Measurements from ENCODE around the gene FAAH.
"Not testable (repeated sequence)": the region's sequence is repeated elsewhere in the genome, so short reads cannot be mapped to it uniquely, and the experiment has no call there.

FAAH gene

GRCh38 chr1:46394108-46394871 lies at the start of gene FAAH:
Gene FAAH, plus strand, starts transcription at chr1:46394317. Its CDS starts 32 bp downstream, at chr1:46394349.
- H3K27me3 ChIP-seq (replicated peaks; ENCODE audit: control insufficient read depth, insufficient read depth, low read length): no peaks in the 10 kb centered on the region
- no peak within 1 kb of the TSS for H3K4me3 ChIP-seq (replicated peaks; ENCODE audit: low read depth, low read length)
- no peak for DNase-seq (ENCODE audit: extremely low read depth, insufficient read length)
- no peak for TF ChIP-seq CTCF (IDR thresholded peaks at IDR 0.05; ENCODE audit: insufficient read depth, low read length, poor library complexity, severe bottlenecking)
- H3K36me3 ChIP-seq (ENCODE audit: control insufficient read depth, insufficient read depth, low read length): no peaks in the 10 kb centered on the region

- no peaks in the 10 kb centered on the region for H3K27me3 ChIP-seq (replicated peaks; ENCODE audit: control insufficient read depth, insufficient read depth, low read length)
- no peak for DNase-seq (ENCODE audit: extremely low read depth, insufficient read length)
- H3K36me3 ChIP-seq (ENCODE audit: control insufficient read depth, insufficient read depth, low read length): peaks cover 15% of the 10 kb centered on the region
Measured at GRCh38 chr1:46344481-46344880, 49.6 kb upstream of the FAAH start.

GRCh38 chr1:46345281-46345680 lies 48.8 kb upstream of the FAAH start:
- Histone ChIP-seq H3K4me3 (replicated peaks; ENCODE audit: low read depth, low read length) (no peak overlapping the region), H3K27me3 (replicated peaks; ENCODE audit: control insufficient read depth, insufficient read depth, low read length) (no peaks in the 10 kb centered on the region), H3K36me3 (ENCODE audit: control insufficient read depth, insufficient read depth, low read length) (peaks cover 17% of the 10 kb centered on the region)
- no peak for TF ChIP-seq CTCF (IDR thresholded peaks at IDR 0.05; ENCODE audit: insufficient read depth, low read length, poor library complexity, severe bottlenecking)
- no peak for DNase-seq (ENCODE audit: extremely low read depth, insufficient read length)

More at GRCh38 chr1:46344481-46344880, 49.6 kb upstream of the FAAH start:
- TF ChIP-seq CTCF (IDR thresholded peaks at IDR 0.05; ENCODE audit: insufficient read depth, low read length, poor library complexity, severe bottlenecking): no peak
- no peak overlapping the region for H3K4me3 ChIP-seq (replicated peaks; ENCODE audit: low read depth, low read length)

GRCh38 chr1:46352363-46352762 lies 41.8 kb upstream of the FAAH start:
- no peak for DNase-seq (ENCODE audit: extremely low read depth, insufficient read length)
- peaks cover 21% of the 10 kb centered on the region for H3K36me3 ChIP-seq (ENCODE audit: control insufficient read depth, insufficient read depth, low read length)
- H3K4me3 ChIP-seq (replicated peaks; ENCODE audit: low read depth, low read length): no peak overlapping the region
- H3K27me3 ChIP-seq (replicated peaks; ENCODE audit: control insufficient read depth, insufficient read depth, low read length): no peaks in the 10 kb centered on the region
- TF ChIP-seq CTCF (IDR thresholded peaks at IDR 0.05; ENCODE audit: insufficient read depth, low read length, poor library complexity, severe bottlenecking): no peak

- H3K36me3 ChIP-seq (ENCODE audit: control insufficient read depth, insufficient read depth, low read length): peaks cover 18% of the 10 kb centered on the region
- not testable (repeated sequence) for H3K27me3 ChIP-seq (replicated peaks; ENCODE audit: control insufficient read depth, insufficient read depth, low read length); DNase-seq (ENCODE audit: extremely low read depth, insufficient read length); H3K4me3 ChIP-seq (replicated peaks; ENCODE audit: low read depth, low read length)
Measured at GRCh38 chr1:46355920-46356319, 38.2 kb upstream of the FAAH start.

GRCh38 chr1:46362158-46362557 lies 32.0 kb upstream of the FAAH start:
- no peak for DNase-seq (ENCODE audit: extremely low read depth, insufficient read length)
- no peak for TF ChIP-seq CTCF (IDR thresholded peaks at IDR 0.05; ENCODE audit: insufficient read depth, low read length, poor library complexity, severe bottlenecking)
- H3K4me3 ChIP-seq (replicated peaks; ENCODE audit: low read depth, low read length): no peak overlapping the region

More at GRCh38 chr1:46362158-46362557, 32.0 kb upstream of the FAAH start:
- Histone ChIP-seq H3K27me3 (replicated peaks; ENCODE audit: control insufficient read depth, insufficient read depth, low read length) (no peaks in the 10 kb centered on the region), H3K36me3 (ENCODE audit: control insufficient read depth, insufficient read depth, low read length) (peaks cover 17% of the 10 kb centered on the region)
